SKM-1 treated with dmso at 0.1 percent for 144 hours (cell line): ENCODE results near the gene LRP1-AS.

Source experiments
- DNase-seq: peaks from one replicate; lab custom pipeline; 2025; ENCODE audit not compliant: unreplicated experiment; lab: John Stamatoyannopoulos, UW

Gene LRP1-AS

GRCh38 chr12:57142121-57142520 is 5.3 kb downstream of the LRP1-AS start:
- DNase-seq: no peak

DNA sequence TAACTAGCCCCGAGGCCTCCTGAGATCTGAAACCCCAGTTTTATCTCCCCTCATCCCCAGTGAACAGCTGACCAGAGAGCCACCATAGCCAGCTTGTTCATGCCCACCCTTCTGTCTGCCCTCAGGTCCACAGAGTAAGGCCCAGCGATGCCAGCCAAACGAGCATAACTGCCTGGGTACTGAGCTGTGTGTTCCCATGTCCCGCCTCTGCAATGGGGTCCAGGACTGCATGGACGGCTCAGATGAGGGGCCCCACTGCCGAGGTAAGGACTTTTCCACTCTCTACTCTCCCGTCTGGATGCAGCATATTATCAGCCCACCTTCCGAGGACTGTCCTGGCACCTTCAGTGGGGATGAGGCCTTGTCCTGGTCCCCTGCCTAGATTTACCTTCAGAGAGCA is 6.2 kb downstream of the LRP1-AS start:
- no peak for DNase-seq

GRCh38 chr12:57139796-57140649 is 7.4 kb downstream of the LRP1-AS start:
- DNase-seq: no peak

DNA sequence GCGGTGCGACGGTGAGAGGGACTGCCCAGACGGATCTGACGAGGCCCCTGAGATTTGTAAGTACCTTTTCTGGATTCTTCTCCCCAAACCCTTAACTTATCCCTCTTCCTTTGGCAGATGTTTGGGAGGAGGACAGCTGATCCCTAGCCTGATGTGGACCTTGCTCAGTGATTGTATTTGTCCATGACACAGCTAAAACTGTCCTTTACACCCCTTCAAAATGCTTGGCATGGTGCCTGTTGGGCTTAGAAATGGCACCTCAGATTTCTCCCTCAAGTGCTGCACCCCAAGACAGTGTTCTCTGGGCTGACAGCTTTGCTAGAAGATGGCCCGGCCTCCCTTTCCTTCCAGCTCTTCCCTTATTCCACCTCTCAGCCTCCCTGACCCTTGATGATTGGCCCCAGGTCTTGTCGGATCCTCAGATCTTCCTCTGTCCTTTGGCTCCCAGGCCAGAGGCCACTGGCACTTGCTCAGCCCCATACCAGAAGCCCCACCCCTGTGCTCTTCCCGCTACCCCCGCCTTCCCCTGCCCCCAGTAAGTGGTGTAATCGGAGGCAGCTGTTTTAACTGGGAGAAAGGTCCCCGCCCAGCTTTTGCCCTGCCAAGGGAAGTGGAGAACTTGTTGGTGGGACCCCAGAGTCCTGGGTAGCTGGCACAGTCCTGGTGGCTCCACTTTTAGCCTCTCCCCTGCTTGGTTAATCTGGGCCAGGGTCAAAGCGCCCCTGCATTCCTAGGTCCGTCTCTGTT is 8.7 kb downstream of the LRP1-AS start:
- DNase-seq: no peak

- no peak for DNase-seq
Observed at GRCh38 chr12:57135527-57136326, 11.7 kb downstream of the LRP1-AS start.

GRCh38 chr12:57134949-57135348 is 12.5 kb downstream of the LRP1-AS start:
- DNase-seq: no peak

DNA sequence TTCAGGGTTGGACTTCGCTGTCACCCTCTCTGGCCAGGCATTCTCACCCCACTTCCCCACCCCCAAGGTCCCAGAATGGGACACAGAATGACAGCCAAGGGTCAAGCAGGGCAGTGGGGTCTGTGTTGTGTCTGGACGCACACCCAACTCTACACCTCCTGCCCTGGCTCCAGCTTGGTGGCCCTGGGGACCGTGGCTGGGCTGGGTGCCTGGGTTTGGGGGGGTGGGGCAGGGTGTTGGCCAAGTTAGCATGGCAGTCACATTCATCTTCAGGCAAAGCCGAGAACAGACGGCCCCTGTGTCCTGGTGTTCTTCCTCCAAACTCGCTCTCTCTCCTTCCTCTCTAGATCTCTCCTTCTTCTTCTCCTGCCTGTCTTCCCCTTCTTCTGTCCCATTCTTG is 13.5 kb downstream of the LRP1-AS start:
- DNase-seq: no peak

- no peak for DNase-seq
Observed at GRCh38 chr12:57133013-57133569, 14.3 kb downstream of the LRP1-AS start.

GRCh38 chr12:57131896-57132744 is 15.3 kb downstream of the LRP1-AS start:
- no peak for DNase-seq

GRCh38 chr12:57130941-57131340 is 16.5 kb downstream of the LRP1-AS start:
- no peak for DNase-seq

DNA sequence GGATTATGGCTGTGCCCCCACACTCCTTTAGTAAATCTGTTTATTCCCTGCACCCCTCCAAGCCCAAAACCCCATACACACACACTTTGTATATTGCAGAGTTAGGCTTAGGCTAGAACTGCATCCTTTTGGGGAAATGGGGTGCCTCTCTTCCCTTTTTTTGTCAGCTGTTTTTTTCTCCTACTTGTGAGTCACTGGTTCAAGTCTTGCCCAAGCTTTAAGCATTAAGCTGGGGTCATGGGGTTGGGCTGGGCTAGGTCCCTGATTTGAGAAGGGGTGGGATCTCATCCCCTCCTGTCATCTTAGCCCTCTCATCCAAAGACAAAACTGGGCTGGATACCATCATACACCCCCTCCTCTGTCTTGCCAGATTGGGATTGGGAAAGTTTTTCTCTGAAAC is 17.5 kb downstream of the LRP1-AS start:
- no peak for DNase-seq

DNA sequence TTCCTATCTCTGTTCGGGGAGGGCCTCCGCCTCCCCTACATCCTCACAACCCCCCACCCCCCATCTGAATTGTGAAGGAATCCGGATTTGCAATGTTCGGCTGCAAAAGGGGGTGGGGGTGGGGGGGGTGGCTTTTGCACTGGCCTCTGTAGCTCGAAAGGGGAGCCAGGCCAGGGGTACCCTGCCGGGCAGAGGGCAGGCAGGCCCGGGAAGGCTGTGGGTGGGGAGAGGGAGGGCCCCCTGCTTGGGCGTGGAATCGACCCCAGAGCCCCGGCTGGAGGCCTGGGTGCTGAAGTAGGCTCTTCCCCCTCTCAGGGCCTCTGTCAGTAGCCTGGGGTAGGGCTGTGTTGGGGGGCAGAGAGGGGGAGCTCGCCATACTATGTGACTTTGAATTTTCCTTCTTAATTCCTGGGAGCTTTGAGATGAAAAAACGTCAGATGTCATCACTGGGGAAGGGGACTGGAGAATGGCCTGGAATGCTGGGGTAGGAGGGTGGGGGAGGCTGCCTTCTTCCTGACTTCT is 18.0 kb downstream of the LRP1-AS start:
- no peak for DNase-seq

GRCh38 chr12:57128519-57129247 is 18.7 kb downstream of the LRP1-AS start:
- DNase-seq: no peak

- DNase-seq: peak; percentile 9
Observed at GRCh38 chr12:57127726-57128518, 19.5 kb downstream of the LRP1-AS start, which contains the start of gene LRP1. Gene LRP1, plus strand, starts transcription at chr12:57128483. Its CDS starts 482 bp downstream, at chr12:57128965.

DNA sequence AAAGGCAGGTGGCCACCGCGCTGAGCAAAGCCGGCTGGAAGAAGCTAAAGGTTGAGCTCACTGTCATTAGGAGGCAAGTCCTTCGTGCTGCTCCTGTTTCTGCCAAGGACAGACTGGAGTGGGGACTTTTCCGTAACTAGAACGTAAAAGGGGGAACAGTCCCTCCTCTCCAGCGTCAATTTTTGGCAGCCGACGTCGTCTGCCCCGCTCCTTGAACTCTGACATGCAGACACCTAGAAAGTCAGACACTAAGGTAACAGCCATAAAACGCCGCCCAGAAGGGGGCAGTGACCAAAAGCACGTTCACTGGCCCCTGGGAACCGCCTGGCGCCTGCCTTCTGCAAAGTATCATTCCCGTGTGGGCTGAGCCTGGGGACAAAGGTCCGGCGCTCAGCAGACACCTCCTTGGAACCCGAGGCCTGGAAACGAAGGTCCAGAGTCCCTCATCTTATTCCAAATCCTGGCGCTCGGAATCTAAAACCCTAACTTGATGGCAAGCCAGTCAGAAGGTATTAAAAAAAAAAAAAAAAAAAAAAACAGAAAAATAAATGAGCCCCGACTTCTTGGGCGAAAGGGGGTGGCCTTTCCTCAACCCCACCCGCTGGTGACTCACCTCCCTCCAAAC is 20.2 kb downstream of the LRP1-AS start:
- no peak for DNase-seq

- DNase-seq: no peak
Observed at GRCh38 chr12:57126561-57126960, 20.9 kb downstream of the LRP1-AS start.

GRCh38 chr12:57126061-57126460 is 21.4 kb downstream of the LRP1-AS start:
- no peak for DNase-seq
